PC-9 (cell line): ENCODE data around the gene RRBP1.

Experiments
- EZH2 ChIP-seq: fragments of 200-600 bp; sonication (generic); IDR thresholded peaks from 2 replicates; pipeline ENCODE4 v1.8.0; 2017; ENCODE audit warnings: antibody characterized with exemption, low read depth
- TF ChIP-seq, protein P1 (sequence below): fragments of 200-600 bp; sonication (generic); conservative IDR thresholded peaks from 2 replicates; pipeline ENCODE4 v1.6.1; 2017; ENCODE audit warnings: mixed run types, antibody characterized with exemption, mild to moderate bottlenecking, moderate library complexity

DNA sequence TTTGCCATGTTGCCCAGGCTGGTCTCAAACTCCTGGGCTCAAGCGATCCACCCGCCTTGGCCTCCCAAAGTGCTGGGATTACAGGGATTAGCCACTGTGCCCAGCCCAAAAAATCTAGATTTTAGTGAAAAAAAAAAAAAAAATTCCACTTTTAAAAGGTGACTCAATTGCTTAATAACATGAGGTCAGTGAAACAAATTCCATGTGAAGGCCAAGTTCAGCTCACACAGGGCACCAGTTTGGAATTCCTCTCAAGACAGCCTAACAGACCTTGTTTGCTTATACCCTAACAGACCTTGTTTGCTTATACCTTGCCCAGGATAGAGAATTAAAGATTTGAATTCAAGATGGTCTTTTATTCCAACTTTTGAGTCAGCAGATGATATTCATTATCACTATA lies 5.1 kb downstream of the RRBP1 start:
- TF ChIP-seq, protein P1, sequence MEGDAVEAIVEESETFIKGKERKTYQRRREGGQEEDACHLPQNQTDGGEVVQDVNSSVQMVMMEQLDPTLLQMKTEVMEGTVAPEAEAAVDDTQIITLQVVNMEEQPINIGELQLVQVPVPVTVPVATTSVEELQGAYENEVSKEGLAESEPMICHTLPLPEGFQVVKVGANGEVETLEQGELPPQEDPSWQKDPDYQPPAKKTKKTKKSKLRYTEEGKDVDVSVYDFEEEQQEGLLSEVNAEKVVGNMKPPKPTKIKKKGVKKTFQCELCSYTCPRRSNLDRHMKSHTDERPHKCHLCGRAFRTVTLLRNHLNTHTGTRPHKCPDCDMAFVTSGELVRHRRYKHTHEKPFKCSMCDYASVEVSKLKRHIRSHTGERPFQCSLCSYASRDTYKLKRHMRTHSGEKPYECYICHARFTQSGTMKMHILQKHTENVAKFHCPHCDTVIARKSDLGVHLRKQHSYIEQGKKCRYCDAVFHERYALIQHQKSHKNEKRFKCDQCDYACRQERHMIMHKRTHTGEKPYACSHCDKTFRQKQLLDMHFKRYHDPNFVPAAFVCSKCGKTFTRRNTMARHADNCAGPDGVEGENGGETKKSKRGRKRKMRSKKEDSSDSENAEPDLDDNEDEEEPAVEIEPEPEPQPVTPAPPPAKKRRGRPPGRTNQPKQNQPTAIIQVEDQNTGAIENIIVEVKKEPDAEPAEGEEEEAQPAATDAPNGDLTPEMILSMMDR: no peak
- TF ChIP-seq EZH2: no peak
